Thoracic aorta (tissue), 2 donors: ENCODE measurements around the gene CAMK1D. TPM values are rescaled to one million over a fixed set of nuclear protein-coding genes. Genes with fewer than 3 reads are reported as not detected.

Source experiments
- ATAC-seq: fragments of 150-250 bp; one replicate; pipeline ENCODE4 v1.8.0; 2017; ENCODE audit warnings: low read depth; ENCODE audit not compliant: insufficient number of reproducible peaks, low FRiP score
- DNase-seq: peaks from one replicate; pipeline ENCODE4 v3.0.0-alpha.2; 2020; ENCODE audit warnings: low spot score
- H3K27ac ChIP-seq, 2 donors: fragments of 200-600 bp; sonication (generic); 1 replicate in 1 of 2; 2 replicates in 1 of 2; pipeline ENCODE4 v1.5.1; 2016; ENCODE audit warnings: mild to moderate bottlenecking in 2 of 2, moderate library complexity in 2 of 2
- H3K27me3 ChIP-seq: fragments of 200-600 bp; sonication (generic); replicated peaks from 2 replicates; pipeline ENCODE4 v1.6.0; 2016; ENCODE audit warnings: mild to moderate bottlenecking; ENCODE audit not compliant: insufficient read depth
- H3K36me3 ChIP-seq: fragments of 200-600 bp; sonication (generic); one replicate; pipeline ENCODE4 v1.5.1; 2016
- H3K4me1 ChIP-seq, 2 donors: fragments of 200-600 bp; sonication (generic); 1 replicate in 1 of 2; 2 replicates in 1 of 2; pipeline versions ENCODE4 v1.5.1 to v1.6.0; 2016; ENCODE audit warnings: low read depth in 2 of 2, mild to moderate bottlenecking in 1 of 2; ENCODE audit not compliant: control insufficient read depth in 1 of 2
- H3K4me3 ChIP-seq: fragments of 200-600 bp; sonication (generic); 2 replicates; pipeline ENCODE4 v1.5.1; 2016; ENCODE audit warnings: mild to moderate bottlenecking
- H3K9me3 ChIP-seq: fragments of 200-600 bp; sonication (generic); 2 replicates; pipeline ENCODE4 v1.5.1; 2016
- total RNA-seq, 2 donors: library from RNA; depleted of rRNA; stranded (reverse); fragments of >200 nt; gene quantifications; one replicate each; pipeline versions ENCODE4 v1.1.0 to v1.2.3, GENCODE V29; 2016
- TF ChIP-seq, protein P1 (sequence below): fragments of 200-600 bp; sonication (generic); IDR thresholded peaks from one replicate; pipeline ENCODE4 v1.5.1; 2019; ENCODE audit warnings: antibody characterized with exemption

CAMK1D gene
- total RNA-seq, 2 donors from 2014 or later, result 8.7 to 11.2 TPM

DNA sequence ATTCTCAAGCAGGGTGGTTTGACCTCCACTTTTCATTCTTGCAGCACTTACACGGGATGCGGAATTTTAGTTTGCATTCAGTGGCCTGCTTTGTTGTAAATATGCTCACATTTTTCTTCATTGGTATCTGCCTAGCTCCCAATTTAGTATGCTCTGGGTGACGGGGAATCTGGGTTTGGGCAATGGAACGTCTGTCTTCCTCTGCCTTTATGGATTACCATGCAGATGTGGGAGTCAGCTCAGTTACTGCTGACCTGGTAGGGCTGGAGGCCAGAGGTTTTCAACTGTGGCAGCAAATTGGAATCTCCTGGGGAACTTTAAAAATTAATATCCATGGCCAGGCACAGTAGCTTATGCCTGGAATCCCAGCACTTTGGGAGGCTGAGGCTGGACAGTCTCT is 161.6 kb downstream of the CAMK1D start:
- no peaks in the 10 kb centered on the region for H3K27me3 ChIP-seq
- H3K9me3 ChIP-seq, result no peaks in the 10 kb centered on the region
- no peak for ATAC-seq
- TF ChIP-seq, protein P1, sequence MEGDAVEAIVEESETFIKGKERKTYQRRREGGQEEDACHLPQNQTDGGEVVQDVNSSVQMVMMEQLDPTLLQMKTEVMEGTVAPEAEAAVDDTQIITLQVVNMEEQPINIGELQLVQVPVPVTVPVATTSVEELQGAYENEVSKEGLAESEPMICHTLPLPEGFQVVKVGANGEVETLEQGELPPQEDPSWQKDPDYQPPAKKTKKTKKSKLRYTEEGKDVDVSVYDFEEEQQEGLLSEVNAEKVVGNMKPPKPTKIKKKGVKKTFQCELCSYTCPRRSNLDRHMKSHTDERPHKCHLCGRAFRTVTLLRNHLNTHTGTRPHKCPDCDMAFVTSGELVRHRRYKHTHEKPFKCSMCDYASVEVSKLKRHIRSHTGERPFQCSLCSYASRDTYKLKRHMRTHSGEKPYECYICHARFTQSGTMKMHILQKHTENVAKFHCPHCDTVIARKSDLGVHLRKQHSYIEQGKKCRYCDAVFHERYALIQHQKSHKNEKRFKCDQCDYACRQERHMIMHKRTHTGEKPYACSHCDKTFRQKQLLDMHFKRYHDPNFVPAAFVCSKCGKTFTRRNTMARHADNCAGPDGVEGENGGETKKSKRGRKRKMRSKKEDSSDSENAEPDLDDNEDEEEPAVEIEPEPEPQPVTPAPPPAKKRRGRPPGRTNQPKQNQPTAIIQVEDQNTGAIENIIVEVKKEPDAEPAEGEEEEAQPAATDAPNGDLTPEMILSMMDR, result no peak
- DNase-seq, result no peak
- H3K36me3 ChIP-seq, result no peaks in the 10 kb centered on the region
- H3K27ac ChIP-seq, result no peak overlapping the region
- no peak overlapping the region for H3K4me3 ChIP-seq
- H3K4me1 ChIP-seq, result no peaks in the 10 kb centered on the region

DNA sequence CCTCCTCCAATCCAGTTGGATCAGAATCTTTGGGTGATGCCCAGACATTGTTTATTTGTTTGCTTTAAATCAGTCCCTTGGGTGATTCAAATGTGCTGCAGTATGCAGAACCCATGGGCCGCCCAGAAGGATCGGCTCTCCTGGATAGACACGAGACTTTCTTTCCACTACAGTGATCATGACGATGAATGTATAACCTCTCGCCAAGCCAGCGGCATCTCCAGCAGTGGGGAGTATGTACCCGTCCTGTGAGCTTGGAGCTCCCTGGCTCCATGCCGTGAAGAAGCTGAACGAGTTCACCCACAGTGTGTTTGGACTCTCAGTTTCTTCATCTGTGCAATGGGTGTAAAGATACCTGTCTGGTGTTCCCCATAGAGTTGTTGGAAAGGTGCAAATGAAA is 162.3 kb downstream of the CAMK1D start:
- no peak for ATAC-seq
- TF ChIP-seq, protein P1, result no peak
- H3K4me3 ChIP-seq, result no peak overlapping the region

DNA sequence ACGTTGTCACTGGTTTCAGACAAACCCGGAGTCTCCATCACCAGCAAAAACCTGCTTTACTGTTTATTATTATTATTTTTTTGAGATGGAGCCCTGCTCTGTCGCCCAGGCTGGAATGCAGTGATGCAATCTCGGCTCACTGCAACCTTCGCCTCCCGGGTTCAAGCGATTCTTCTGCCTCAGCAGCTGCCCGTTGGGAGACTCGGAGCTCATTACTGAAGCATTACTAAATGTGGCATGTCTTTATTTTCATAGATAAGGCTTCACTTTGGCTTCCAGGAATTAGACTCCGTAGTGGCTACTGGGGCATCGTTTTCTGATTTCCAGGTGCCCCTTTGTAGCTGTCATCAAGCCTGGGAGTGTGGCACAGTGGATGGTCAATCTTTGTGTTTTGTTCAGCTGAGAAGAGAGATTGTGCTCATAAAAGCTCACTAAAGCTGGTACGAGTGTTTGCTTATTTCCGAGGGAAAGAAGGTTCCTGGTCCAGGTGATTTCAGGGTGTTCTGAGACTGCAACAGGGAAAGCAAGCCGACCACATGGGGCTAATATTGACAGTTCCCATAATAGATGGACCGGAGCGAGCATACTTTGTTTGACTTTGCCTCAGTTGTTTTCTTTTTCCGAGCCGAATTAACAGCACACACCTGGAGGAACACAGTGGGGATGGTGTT is 163.1 kb downstream of the CAMK1D start:
- Histone ChIP-seq H3K4me1 (no peaks in the 10 kb centered on the region), H3K4me3 (no peak overlapping the region), H3K27me3 (no peaks in the 10 kb centered on the region), H3K9me3 (no peaks in the 10 kb centered on the region), H3K27ac (no peak overlapping the region), H3K36me3 (no peaks in the 10 kb centered on the region)
- TF ChIP-seq, protein P1, result no peak
- no peak for DNase-seq
- ATAC-seq, result no peak

More for the DNA sequence above, 162.3 kb downstream of the CAMK1D start:
- no peaks in the 10 kb centered on the region for H3K9me3 ChIP-seq
- no peak overlapping the region for H3K27ac ChIP-seq
- no peaks in the 10 kb centered on the region for H3K36me3 ChIP-seq
- no peaks in the 10 kb centered on the region for H3K27me3 ChIP-seq
- DNase-seq, result no peak
- no peaks in the 10 kb centered on the region for H3K4me1 ChIP-seq

DNA sequence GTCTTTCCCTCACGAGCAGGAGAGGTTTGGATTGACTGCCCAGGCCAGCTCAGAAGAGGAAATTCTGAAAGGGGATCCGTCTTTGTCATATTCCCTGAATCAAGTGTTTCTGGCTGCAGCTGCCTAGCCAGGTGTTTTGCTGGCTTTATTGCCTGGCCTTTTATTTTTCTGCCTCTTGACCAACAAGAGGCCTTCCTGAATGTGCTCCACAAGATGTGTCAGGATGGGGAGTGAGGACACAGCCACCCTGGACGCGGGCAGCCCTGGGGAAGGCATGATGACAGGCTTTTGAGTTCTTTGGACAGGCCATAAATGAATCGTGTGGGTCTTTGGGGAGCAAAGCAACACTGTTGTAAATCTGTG is 163.6 kb downstream of the CAMK1D start:
- Histone ChIP-seq H3K27ac (no peak overlapping the region), H3K36me3 (no peaks in the 10 kb centered on the region), H3K9me3 (no peaks in the 10 kb centered on the region), H3K27me3 (no peaks in the 10 kb centered on the region), H3K4me1 (no peaks in the 10 kb centered on the region), H3K4me3 (no peak overlapping the region)
- ATAC-seq (no peak), DNase-seq (no peak)
- TF ChIP-seq, protein P1, result no peak

DNA sequence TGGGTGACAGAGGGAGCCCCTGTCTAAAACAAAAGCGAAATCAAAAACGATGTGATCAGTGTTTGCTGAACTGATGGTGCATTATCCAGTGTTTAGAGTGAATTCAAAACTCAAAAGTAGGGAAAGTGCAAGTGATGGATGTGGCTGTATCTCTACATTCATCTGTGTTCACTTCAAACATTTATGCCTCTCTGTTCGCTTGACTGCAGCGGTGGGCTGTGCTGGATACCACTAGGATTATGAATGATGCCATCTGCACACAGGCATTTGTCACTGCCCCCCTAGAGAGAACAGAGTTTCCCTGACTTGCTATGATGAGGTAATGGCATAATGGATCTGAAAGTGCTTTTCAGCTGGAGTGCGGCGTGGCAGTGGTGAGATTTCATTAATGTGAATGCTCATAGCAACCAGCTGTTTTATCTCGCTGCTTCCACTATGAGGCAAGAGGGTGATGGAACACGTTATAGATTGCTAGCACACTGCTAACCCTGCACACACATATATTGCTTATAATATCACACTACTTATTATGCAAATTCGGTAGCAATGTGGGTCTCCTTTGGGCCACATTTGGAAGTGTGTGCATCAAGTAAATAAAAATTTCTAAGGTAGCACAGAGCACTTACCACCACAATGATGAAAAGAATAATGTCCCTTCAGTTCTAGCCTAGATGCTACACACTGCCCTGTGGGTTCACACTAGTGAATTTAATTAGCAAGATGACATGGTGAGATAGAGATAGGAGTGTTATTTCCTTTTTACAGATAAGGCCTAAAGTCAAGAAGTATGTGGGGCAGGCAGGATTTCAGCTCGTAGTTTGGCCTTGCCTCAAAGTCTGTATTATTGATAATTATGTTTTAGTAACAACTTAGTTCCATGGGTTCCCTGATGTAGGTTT is 164.7 kb downstream of the CAMK1D start:
- no peaks in the 10 kb centered on the region for H3K9me3 ChIP-seq
- DNase-seq, result no peak
- no peak for ATAC-seq
- H3K4me3 ChIP-seq, result no peak overlapping the region
- H3K36me3 ChIP-seq, result no peaks in the 10 kb centered on the region
- H3K27ac ChIP-seq, result no peak overlapping the region
- no peaks in the 10 kb centered on the region for H3K27me3 ChIP-seq
- TF ChIP-seq, protein P1, result no peak
- H3K4me1 ChIP-seq, result no peaks in the 10 kb centered on the region
